Neural cell (in vitro differentiated cells): ENCODE measurements around the gene MLLT6.

Experiments used
- TF ChIP-seq, protein P1 (sequence below): fragments of 450-650 bp; IDR thresholded peaks from 2 replicates; pipeline ENCODE4 v1.5.1; 2014; ENCODE audit warnings: antibody characterized with exemption, mild to moderate bottlenecking, moderate library complexity; ENCODE audit not compliant: poor library complexity, severe bottlenecking
- TF ChIP-seq, protein P2 (sequence below): IDR thresholded peaks from 2 replicates; pipeline ENCODE4 v1.6.1; 2012; ENCODE audit warnings: borderline replicate concordance

DNA sequence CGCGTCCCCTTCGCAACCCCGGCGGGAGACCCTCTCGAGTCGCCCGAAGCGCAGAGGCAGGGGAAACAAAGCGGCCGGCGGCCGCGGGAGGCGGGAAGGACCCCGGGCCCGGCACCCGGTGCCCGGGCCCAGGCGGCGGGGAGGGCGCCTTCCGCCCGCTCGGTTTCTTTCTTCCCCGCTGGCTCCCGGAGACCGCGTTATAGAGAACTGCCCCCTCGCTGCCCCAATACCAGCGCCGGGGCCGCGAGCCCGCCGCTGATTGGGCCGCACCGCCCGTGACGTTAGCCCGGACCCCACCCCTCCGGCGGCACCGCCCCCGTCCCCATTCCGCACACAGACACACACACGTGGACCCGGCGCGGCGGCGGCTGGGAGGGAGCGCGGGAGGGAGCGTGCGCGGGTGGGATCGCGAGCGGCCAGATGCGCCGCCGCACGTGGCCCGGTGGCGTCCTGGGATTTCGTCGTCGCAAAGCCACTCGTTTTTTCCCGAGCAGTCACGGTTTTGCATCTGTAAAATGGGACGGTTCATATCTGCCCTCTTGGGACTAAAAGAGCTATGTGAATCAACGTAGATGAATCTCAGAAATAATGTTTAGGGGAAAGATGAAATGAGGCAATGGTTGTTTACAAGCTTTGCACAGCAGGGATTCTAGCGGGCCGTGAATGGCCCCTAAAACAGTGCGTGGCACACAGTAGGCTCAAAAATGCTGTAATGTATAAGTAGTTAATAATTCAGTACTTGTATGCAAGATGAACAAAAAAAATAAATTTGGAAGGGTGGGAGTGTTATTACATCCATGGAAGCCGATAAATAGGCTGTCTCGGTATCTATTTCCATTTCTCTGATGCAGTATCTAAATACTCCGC lies 30.1 kb upstream of the MLLT6 start, which contains the start of gene EPOP:
- TF ChIP-seq, protein P1, sequence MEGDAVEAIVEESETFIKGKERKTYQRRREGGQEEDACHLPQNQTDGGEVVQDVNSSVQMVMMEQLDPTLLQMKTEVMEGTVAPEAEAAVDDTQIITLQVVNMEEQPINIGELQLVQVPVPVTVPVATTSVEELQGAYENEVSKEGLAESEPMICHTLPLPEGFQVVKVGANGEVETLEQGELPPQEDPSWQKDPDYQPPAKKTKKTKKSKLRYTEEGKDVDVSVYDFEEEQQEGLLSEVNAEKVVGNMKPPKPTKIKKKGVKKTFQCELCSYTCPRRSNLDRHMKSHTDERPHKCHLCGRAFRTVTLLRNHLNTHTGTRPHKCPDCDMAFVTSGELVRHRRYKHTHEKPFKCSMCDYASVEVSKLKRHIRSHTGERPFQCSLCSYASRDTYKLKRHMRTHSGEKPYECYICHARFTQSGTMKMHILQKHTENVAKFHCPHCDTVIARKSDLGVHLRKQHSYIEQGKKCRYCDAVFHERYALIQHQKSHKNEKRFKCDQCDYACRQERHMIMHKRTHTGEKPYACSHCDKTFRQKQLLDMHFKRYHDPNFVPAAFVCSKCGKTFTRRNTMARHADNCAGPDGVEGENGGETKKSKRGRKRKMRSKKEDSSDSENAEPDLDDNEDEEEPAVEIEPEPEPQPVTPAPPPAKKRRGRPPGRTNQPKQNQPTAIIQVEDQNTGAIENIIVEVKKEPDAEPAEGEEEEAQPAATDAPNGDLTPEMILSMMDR: peak; percentile 6
- TF ChIP-seq, protein P2, sequence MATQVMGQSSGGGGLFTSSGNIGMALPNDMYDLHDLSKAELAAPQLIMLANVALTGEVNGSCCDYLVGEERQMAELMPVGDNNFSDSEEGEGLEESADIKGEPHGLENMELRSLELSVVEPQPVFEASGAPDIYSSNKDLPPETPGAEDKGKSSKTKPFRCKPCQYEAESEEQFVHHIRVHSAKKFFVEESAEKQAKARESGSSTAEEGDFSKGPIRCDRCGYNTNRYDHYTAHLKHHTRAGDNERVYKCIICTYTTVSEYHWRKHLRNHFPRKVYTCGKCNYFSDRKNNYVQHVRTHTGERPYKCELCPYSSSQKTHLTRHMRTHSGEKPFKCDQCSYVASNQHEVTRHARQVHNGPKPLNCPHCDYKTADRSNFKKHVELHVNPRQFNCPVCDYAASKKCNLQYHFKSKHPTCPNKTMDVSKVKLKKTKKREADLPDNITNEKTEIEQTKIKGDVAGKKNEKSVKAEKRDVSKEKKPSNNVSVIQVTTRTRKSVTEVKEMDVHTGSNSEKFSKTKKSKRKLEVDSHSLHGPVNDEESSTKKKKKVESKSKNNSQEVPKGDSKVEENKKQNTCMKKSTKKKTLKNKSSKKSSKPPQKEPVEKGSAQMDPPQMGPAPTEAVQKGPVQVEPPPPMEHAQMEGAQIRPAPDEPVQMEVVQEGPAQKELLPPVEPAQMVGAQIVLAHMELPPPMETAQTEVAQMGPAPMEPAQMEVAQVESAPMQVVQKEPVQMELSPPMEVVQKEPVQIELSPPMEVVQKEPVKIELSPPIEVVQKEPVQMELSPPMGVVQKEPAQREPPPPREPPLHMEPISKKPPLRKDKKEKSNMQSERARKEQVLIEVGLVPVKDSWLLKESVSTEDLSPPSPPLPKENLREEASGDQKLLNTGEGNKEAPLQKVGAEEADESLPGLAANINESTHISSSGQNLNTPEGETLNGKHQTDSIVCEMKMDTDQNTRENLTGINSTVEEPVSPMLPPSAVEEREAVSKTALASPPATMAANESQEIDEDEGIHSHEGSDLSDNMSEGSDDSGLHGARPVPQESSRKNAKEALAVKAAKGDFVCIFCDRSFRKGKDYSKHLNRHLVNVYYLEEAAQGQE: no peak
